HG03439 (cell line): ENCODE measurements around the gene BCL2L2.

Source experiments
- ATAC-seq: cut with Tn5 transposase; IDR thresholded peaks from one replicate; pipeline ENCODE4 v1.9.1; 2021; ENCODE audit warnings: mild to moderate bottlenecking, moderate library complexity; ENCODE audit not compliant: unreplicated experiment

Gene BCL2L2

DNA sequence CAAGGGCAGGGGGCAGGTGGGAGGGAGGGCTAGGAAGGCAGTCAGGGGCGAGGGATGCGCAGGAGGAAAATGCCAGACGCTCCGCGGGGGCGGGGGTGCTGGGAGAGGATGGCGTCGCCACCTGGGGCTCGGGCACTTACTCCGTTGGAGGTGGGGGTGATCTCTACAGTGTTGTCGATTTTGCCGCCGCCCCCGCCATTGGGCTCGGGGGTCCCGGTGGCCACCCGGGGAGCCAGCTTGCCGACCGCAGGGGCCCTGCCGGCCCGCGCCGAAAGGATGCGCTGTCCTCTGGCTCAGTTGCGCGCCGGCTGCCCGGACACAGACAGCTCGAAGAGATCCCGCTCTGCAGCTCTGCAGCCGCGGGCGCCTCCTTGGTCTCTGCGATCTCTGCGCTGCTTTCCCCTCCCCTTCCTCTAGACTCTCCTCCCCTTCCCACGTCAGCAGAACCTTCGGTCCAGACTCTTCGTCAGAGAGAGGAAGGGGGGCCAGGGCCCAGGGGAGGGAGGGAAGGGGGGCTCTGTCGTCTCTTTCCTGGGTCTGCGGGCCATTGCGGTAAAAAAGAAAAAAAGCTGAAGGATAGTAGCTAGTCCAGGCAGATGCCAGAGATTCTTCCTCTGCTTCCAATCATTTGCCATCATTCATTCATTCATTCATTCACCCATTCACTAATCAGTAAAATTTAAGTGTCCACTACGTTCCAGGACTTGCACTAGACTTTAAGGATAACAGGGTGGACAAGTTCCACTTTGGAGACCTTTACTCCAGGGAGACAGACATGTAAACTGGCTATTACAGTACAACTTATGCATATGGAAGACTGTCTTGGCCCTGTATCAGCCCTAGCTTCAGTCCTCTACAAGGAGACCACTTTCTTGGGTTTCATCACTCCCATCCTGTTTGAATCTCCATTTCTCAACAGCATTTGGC is 46.1 kb downstream of the BCL2L2 start, which contains the start of gene SLC22A17:
SLC22A17 (minus strand) TSS at position 382 of the 927 bp plus-strand sequence.
- ATAC-seq, result no peak

- no peak for ATAC-seq
Measured at GRCh38 chr14:23353433-23353780, 46.8 kb downstream of the BCL2L2 start.

- ATAC-seq, result no peak
Measured at GRCh38 chr14:23354990-23355389, 48.4 kb downstream of the BCL2L2 start.

DNA sequence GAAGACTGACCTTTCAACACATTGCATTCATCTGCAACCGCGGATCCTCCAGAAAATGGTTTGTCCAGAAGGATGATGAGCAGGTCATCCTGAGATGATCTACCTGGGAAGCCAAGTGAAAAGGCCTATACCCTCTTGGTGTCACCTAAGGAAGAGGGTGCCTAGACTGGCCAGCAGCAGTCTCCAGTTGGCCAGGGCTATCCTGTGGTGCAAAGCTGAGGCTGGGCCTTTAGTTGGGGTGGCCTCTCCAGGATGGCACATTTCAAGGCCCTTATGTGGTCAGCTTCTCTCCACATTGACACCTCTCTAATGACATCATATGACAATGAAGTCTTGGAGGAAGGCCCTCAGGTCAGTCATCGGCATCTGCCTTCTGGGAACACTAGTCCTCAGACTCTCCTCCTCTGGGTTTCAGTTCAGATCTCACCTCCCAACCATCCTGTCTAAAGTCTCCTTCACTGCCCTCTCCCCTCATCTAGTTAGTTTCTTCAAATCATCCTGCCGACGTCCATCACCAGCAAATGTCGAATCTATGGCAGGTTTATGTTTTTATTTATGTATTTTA is 49.3 kb downstream of the BCL2L2 start:
- no peak for ATAC-seq

- no peak for ATAC-seq
Measured at GRCh38 chr14:23356662-23357061, 50.0 kb downstream of the BCL2L2 start.

DNA sequence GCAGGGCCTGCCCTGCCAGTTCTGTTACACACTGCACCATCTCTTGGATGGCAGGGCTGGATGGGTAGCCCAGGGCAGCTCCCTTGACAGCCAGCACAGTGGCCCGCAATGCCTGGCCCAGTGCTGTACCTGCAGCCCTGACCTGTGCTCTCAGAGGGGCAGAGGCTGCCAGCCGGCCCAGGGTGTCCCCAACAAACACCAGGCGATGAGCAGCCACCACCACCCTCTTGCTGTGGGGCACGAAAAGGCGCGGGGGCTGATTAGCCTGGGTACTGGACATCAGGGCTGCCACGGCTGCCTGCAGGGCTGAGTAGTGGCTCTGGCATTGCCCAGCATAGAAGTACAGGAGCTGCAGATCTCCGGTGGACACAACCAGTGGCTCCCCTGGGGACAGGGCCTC is 50.6 kb downstream of the BCL2L2 start:
- no peak for ATAC-seq

- ATAC-seq, result no peak
Measured at GRCh38 chr14:23358042-23358441, 51.4 kb downstream of the BCL2L2 start.

DNA sequence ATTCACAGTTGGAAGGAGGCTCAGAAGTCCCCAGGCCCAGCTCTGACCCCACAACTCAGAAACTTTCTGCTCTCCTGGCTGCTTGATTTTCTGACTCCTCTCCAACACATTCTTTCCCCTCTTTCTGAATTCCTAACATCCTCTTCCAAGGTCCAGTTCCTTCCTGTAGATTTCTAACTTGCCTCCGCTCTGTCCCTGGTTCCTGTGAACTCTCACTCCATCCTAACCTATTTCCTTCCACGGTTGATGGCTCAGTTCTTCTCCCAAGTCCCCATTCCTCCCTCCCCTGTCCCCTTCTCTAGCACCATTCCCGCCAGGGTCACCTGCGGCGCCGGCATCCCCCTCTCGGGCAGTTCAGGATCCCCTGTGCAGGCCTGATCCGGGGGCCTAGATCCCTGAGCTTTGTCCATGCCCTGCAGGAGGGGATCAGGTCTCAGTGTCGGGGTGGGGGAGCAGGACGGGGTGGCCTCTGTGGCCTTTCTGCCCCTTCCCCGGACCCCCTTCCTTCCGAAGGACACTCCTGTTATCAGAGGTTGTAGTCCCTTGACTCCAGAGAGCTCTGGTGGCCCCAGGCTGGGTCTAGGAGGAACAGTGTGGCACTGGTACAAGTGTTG is 52.0 kb downstream of the BCL2L2 start:
- no peak for ATAC-seq

DNA sequence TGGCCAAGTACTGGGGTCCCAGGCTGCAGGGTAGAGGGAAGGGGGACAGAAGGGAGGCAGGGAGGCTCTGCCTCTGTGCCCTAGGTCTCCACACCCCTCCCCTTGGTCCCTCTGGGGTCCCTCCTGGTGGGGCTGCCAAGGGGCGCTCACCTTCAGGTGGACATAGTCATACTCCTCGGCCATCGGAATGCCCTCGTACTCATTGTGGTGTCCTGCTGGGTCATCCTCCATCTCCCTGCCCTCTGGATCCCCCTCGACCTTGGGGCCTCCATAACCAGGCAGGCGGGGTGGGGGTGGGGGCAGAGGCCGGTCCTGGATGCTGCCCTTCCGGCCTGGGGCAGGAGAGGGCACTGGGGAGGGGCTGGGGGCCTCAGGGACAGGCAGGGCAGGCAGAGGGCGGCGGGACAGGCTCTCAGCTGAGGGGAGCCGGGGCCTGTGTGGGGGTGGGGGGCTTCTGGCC is 52.6 kb downstream of the BCL2L2 start:
- no peak for ATAC-seq

DNA sequence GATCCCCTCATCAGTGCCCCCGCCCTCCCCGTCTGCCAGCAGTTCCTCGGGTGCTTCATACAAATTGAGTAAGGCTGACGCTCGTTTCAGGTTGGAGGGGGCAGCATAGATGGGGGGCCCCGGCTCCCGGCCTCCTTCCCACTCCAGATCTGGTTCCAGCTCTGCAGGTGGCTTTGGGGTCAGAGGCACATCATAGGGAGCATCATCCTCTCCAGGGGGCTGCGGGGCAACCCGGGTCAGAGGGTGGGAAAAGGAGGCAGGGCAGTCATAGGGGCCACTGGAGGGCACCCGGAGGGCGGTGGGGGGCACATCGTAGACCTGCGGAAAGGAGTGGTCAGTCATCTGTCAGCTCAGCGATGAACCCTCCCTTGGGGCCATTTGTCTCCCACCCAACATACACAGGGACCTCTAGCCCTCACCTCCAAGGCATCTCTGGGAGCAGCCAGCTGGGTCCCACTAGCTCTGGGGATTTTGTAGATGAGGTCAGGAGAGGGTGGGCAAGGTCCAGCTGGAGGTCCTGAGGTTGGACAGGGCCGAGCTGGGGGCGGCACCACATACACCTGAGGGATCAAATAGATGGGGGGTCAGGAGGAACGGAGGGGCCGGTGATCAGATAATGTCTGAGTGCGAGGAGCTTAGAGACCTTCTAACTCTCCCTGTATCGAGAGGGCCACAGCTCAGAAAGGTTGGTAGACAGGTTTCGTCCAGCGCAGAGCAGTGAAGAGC is 53.3 kb downstream of the BCL2L2 start:
- no peak for ATAC-seq

DNA sequence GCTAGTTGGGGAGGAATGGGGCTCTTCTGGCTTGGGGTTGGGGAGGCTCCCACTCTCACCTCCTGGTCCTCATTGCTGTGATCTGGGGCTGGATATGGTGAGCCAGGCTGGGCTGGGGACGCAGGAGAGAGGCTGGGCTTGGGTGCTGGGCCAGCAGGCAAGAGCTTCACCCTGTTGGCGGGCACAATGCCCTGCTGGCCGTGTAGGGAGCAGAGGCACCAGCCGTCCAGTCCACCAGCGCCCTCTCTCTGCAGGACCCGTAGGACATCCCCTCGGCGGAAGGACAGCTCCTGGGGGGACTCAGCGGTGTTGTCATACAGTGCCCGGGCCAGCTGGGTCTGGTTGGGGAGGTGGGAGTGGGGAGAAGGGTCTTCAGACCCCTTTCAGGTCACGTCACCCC is 53.9 kb downstream of the BCL2L2 start:
- no peak for ATAC-seq

GRCh38 chr14:23361320-23361719 is 54.7 kb downstream of the BCL2L2 start:
- no peak for ATAC-seq
